Stimulated activated CD4-positive, alpha-beta T cell treated with anti-CD3 and anti-CD28 coated beads, Interleukin-4, amount 100 ng/mL, for 4 hours (primary cell): ENCODE measurements around the gene RBM8A.
A peak's percentile ranks its signal among the peaks of the same experiment; 100 is the strongest.

Experiments used
- DNase-seq, 2 experiments: peaks; one replicate each; pipeline ENCODE4 v3.0.0-alpha.2; 2020

The RBM8A gene

GRCh38 chr1:145912128-145912641, 15.1 kb downstream of the RBM8A start:
- DNase-seq = no peak

GRCh38 chr1:145908653-145909052, 18.6 kb downstream of the RBM8A start:
- no peak for DNase-seq

- DNase-seq = no peak
Observed at GRCh38 chr1:145906954-145907753, 20.1 kb downstream of the RBM8A start.

GRCh38 chr1:145901312-145902021, 25.8 kb downstream of the RBM8A start:
- DNase-seq = no peak

- no peak for DNase-seq
Observed at GRCh38 chr1:145898756-145899155, 28.5 kb downstream of the RBM8A start.

GRCh38 chr1:145897969-145898368, 29.3 kb downstream of the RBM8A start:
- no peak for DNase-seq

GRCh38 chr1:145895471-145895870, 31.8 kb downstream of the RBM8A start:
- DNase-seq = no peak

GRCh38 chr1:145893306-145894055, 33.8 kb downstream of the RBM8A start:
- no peak for DNase-seq

- DNase-seq = no peak
Observed at GRCh38 chr1:145892486-145893087, 34.7 kb downstream of the RBM8A start.

- peak; percentile 33 to 43 for DNase-seq
Observed at GRCh38 chr1:145891587-145892485, 35.4 kb downstream of the RBM8A start.

GRCh38 chr1:145891143-145891542, 36.1 kb downstream of the RBM8A start:
- DNase-seq = no peak

GRCh38 chr1:145889722-145890121, 37.6 kb downstream of the RBM8A start:
- no peak for DNase-seq

- no peak for DNase-seq
Observed at GRCh38 chr1:145887631-145888030, 39.7 kb downstream of the RBM8A start.

GRCh38 chr1:145886816-145887215, 40.5 kb downstream of the RBM8A start:
- DNase-seq = no peak

GRCh38 chr1:145886390-145886789, 40.9 kb downstream of the RBM8A start:
- DNase-seq = no peak

- peak; percentile 82 to 83 for DNase-seq
Observed at GRCh38 chr1:145885738-145886287, 41.5 kb downstream of the RBM8A start, which contains the start of gene ANKRD35. TSS of gene ANKRD35 (minus strand) at chr1:145885866. CDS start at chr1:145885758, 108 bp downstream.

GRCh38 chr1:145884675-145885074, 42.6 kb downstream of the RBM8A start:
- no peak for DNase-seq

- DNase-seq = no peak
Observed at GRCh38 chr1:145879775-145880174, 47.5 kb downstream of the RBM8A start.

GRCh38 chr1:145878724-145879123, 48.6 kb downstream of the RBM8A start:
- no peak for DNase-seq

- no peak for DNase-seq
Observed at GRCh38 chr1:145877923-145878486, 49.3 kb downstream of the RBM8A start.

- DNase-seq = no peak
Observed at GRCh38 chr1:145874646-145875045, 52.6 kb downstream of the RBM8A start.
